PC-9 (cell line): ENCODE data around the gene TECPR1.

ENCODE experiments used
- EZH2 ChIP-seq: fragments of 200-600 bp; sonication (generic); IDR thresholded peaks from 2 replicates; pipeline ENCODE4 v1.8.0; 2017; ENCODE audit warnings: antibody characterized with exemption, low read depth
- TF ChIP-seq, protein P1 (sequence below): fragments of 200-600 bp; sonication (generic); conservative IDR thresholded peaks from 2 replicates; pipeline ENCODE4 v1.6.1; 2017; ENCODE audit warnings: mixed run types, antibody characterized with exemption, mild to moderate bottlenecking, moderate library complexity

DNA sequence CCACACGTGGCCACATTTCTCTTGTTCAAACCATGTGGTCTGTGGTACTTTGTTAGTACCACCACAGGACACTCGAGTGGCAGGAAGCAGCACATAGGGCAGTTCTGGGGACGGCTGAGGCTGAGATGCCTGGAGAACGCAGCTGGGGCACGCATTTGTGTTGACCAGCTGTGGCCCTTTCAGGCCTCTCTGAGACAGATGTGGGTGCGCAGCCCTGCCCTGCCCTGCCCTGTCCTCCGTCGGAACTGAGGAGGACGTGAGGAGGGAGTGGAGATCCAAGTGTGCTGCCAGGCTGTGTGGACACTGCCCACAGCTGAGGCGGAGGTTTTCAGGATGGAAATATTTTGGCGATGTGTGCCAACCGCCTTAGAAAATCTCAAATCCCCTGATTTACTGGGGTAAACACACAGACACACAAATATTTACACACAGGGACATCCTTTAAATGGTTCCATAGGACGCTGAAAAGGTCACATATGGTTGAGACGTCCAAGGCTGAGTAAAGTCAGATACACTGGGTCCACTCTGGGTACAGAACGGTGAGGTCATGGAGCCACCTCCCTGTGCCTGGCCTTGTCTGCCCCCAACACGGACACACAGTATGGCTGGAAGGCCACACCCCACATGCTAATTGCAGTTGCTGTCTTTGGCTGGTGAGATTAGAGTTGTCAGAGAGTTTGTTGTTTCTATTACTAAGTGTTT lies 26.0 kb downstream of the TECPR1 start:
- TF ChIP-seq, protein P1, sequence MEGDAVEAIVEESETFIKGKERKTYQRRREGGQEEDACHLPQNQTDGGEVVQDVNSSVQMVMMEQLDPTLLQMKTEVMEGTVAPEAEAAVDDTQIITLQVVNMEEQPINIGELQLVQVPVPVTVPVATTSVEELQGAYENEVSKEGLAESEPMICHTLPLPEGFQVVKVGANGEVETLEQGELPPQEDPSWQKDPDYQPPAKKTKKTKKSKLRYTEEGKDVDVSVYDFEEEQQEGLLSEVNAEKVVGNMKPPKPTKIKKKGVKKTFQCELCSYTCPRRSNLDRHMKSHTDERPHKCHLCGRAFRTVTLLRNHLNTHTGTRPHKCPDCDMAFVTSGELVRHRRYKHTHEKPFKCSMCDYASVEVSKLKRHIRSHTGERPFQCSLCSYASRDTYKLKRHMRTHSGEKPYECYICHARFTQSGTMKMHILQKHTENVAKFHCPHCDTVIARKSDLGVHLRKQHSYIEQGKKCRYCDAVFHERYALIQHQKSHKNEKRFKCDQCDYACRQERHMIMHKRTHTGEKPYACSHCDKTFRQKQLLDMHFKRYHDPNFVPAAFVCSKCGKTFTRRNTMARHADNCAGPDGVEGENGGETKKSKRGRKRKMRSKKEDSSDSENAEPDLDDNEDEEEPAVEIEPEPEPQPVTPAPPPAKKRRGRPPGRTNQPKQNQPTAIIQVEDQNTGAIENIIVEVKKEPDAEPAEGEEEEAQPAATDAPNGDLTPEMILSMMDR: no peak
- TF ChIP-seq EZH2: no peak
